ENCODE results near the gene FRS3. TPM values are rescaled to one million over a fixed set of nuclear protein-coding genes. Genes with fewer than 3 reads are reported as not detected.

The FRS3 gene
- total RNA-seq, 6 donors from 2014 or later: 4.1 to 26.2 (median 6.8) TPM

GRCh38 chr6:41724586-41725501 lies 54.9 kb downstream of the FRS3 start:
- Histone ChIP-seq H3K27ac (peak overlapping the region; percentile 65 to 90 (median 82)), H3K4me1 (peaks cover 40 to 75% (median 59%) of the 10 kb centered on the region in 4 donors)

DNA sequence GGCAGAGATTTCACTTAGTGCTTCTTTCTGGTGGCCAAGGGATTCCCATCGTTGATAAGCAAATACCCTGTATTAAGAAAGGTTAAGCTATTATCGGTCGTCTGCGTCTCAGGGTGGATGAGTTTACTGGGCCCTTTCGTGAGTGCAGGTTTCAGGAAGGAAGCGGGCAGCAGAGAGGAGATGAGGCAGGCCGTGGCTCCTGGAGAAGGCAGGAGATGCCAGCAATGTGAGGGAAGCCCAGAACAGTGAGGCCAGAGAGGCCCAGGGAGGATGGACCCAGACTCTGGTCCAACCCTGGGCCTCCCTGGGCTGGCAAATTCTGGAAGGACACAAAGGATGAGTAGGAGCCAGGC lies 55.5 kb downstream of the FRS3 start:
- DNase-seq (no peak), ATAC-seq (ENCODE audit: low FRiP score in 2 of 2) (no peak)
- Histone ChIP-seq H3K27me3 (no peaks in the 10 kb centered on the region), H3K4me3 (no peak overlapping the region), H3K27ac (peak overlapping the region; percentile 65 to 90 (median 82)), H3K4me1 (peaks cover 40 to 72% (median 58%) of the 10 kb centered on the region in 4 donors), H3K36me3 (no peaks in the 10 kb centered on the region), H3K9me3 (no peaks in the 10 kb centered on the region)
- WGBS, 2 donors: 67% methylated on average over 7 of the region's 7 CpGs
- no peak for TF ChIP-seq POLR2AphosphoS5 (IDR thresholded peaks at IDR 0.05)
- no peak for TF ChIP-seq POLR2A (IDR thresholded peaks at IDR 0.05)
- no peak for TF ChIP-seq EP300 (IDR thresholded peaks at IDR 0.05)
- TF ChIP-seq, protein P1, sequence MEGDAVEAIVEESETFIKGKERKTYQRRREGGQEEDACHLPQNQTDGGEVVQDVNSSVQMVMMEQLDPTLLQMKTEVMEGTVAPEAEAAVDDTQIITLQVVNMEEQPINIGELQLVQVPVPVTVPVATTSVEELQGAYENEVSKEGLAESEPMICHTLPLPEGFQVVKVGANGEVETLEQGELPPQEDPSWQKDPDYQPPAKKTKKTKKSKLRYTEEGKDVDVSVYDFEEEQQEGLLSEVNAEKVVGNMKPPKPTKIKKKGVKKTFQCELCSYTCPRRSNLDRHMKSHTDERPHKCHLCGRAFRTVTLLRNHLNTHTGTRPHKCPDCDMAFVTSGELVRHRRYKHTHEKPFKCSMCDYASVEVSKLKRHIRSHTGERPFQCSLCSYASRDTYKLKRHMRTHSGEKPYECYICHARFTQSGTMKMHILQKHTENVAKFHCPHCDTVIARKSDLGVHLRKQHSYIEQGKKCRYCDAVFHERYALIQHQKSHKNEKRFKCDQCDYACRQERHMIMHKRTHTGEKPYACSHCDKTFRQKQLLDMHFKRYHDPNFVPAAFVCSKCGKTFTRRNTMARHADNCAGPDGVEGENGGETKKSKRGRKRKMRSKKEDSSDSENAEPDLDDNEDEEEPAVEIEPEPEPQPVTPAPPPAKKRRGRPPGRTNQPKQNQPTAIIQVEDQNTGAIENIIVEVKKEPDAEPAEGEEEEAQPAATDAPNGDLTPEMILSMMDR (IDR thresholded peaks at IDR 0.05): no peak

More at GRCh38 chr6:41724586-41725501, 54.9 kb downstream of the FRS3 start:
- TF ChIP-seq POLR2AphosphoS5 (IDR thresholded peaks at IDR 0.05) (no peak), EP300 (IDR thresholded peaks at IDR 0.05) (no peak), POLR2A (IDR thresholded peaks at IDR 0.05) (no peak)
- TF ChIP-seq, protein P1 (IDR thresholded peaks at IDR 0.05): no peak
- WGBS, 2 donors: 77% methylated on average over 9 to 13 of the region's 13 CpGs
- DNase-seq: no peak
- ATAC-seq (ENCODE audit: low FRiP score in 2 of 2): no peak
- Histone ChIP-seq H3K4me3 (no peak overlapping the region), H3K9me3 (no peaks in the 10 kb centered on the region), H3K27me3 (no peaks in the 10 kb centered on the region), H3K36me3 (no peaks in the 10 kb centered on the region)

- Histone ChIP-seq H3K4me1 (peaks cover 38 to 67% (median 56%) of the 10 kb centered on the region in 4 donors), H3K9me3 (no peaks in the 10 kb centered on the region), H3K27me3 (no peaks in the 10 kb centered on the region), H3K4me3 (peak overlapping the region in 3 of 4 donors; percentile 1 to 36 (median 2)), H3K36me3 (no peaks in the 10 kb centered on the region), H3K27ac (peak overlapping the region; percentile 65 to 90 (median 82))
- TF ChIP-seq, protein P1 (IDR thresholded peaks at IDR 0.05): peak in 3 of 6 experiments; percentile 32 to 37 (median 34)
- peak in 1 of 4 donors; percentile 62 for TF ChIP-seq POLR2A (IDR thresholded peaks at IDR 0.05)
- TF ChIP-seq EP300 (IDR thresholded peaks at IDR 0.05): peak in 1 of 4 donors; percentile 26
- TF ChIP-seq POLR2AphosphoS5 (IDR thresholded peaks at IDR 0.05): peak; percentile 67 to 76
- 35 to 81% methylated on average over 7 to 20 of the region's 21 CpGs for WGBS, 2 donors
- DNase-seq (peak; percentile 89 to 96), ATAC-seq (ENCODE audit: low FRiP score in 2 of 2) (peak; percentile 91)
Measured at GRCh38 chr6:41723530-41724227, 56.0 kb downstream of the FRS3 start.

DNA sequence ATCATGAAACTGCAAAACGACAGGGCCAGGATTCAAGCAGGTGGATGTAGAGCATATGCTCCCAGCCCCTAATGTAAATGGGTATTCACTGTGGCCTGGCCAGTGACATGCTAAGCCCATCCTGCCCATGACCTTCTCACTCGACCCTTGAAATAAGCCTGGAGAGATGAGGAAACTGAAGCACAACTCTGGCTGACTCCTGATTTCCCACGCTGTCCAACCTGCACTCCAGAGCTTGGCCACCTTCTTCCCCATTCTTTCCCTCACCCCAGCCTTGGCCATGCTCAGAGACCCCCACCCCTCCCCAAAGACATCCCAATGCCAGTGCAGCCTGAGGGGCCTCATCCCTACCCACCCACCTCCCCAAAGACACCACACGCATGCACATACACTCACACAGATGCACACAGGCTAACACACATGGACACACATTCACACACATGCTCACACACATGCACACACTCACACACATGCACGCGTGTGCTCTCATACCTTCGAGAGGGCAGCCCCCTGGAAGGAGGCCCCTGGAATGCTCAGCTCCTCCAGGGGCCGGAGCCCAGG lies 56.7 kb downstream of the FRS3 start:
- WGBS, 2 donors: 46 to 68% methylated on average over 6 to 8 of the region's 8 CpGs
- no peak for ATAC-seq (ENCODE audit: low FRiP score in 2 of 2)
- peaks cover 32 to 60% (median 50%) of the 10 kb centered on the region in 4 donors for H3K4me1 ChIP-seq
- TF ChIP-seq EP300 (IDR thresholded peaks at IDR 0.05): no peak
- no peak for TF ChIP-seq POLR2A (IDR thresholded peaks at IDR 0.05)
- TF ChIP-seq POLR2AphosphoS5 (IDR thresholded peaks at IDR 0.05): no peak
- TF ChIP-seq, protein P1 (IDR thresholded peaks at IDR 0.05): no peak
- no peak for DNase-seq
- no peaks in the 10 kb centered on the region for H3K9me3 ChIP-seq
- H3K4me3 ChIP-seq: peak overlapping the region in 3 of 4 donors; percentile 1 to 36 (median 2)
- peak overlapping the region; percentile 19 to 90 (median 76) for H3K27ac ChIP-seq
- H3K36me3 ChIP-seq: no peaks in the 10 kb centered on the region
- no peaks in the 10 kb centered on the region for H3K27me3 ChIP-seq
